Rectal smooth muscle tissue (tissue), 1 donor: ENCODE data around the gene CABYR.

Experiments
- H3K27ac ChIP-seq: one replicate; pipeline ENCODE4 v1.7.0; 2013; ENCODE audit warnings: low read depth, low read length, inconsistent platforms
- H3K27me3 ChIP-seq: one replicate; pipeline ENCODE4 v1.7.0; 2013; ENCODE audit warnings: low read length; ENCODE audit not compliant: control insufficient read depth, insufficient read depth
- H3K36me3 ChIP-seq: one replicate; pipeline ENCODE4 v1.7.0; 2013; ENCODE audit warnings: low read length; ENCODE audit not compliant: control insufficient read depth, insufficient read depth
- H3K4me1 ChIP-seq: one replicate; pipeline ENCODE4 v1.7.0; 2013; ENCODE audit warnings: low read length; ENCODE audit not compliant: control insufficient read depth, insufficient read depth
- H3K4me3 ChIP-seq: one replicate; pipeline ENCODE4 v1.7.0; 2013; ENCODE audit warnings: low read length
- H3K9ac ChIP-seq: one replicate; pipeline ENCODE4 v1.7.0; 2013; ENCODE audit warnings: low read length

CABYR gene

GRCh38 chr18:24185805-24186204 is 46.9 kb downstream of the CABYR start:
- Histone ChIP-seq H3K4me3 (no peak overlapping the region), H3K9ac (no peak overlapping the region), H3K27ac (no peak overlapping the region), H3K36me3 (no peaks in the 10 kb centered on the region), H3K4me1 (no peaks in the 10 kb centered on the region), H3K27me3 (no peaks in the 10 kb centered on the region)

- no peak overlapping the region for H3K27ac ChIP-seq
- H3K4me1 ChIP-seq: no peaks in the 10 kb centered on the region
- no peak overlapping the region for H3K9ac ChIP-seq
- H3K36me3 ChIP-seq: no peaks in the 10 kb centered on the region
- H3K27me3 ChIP-seq: no peaks in the 10 kb centered on the region
- H3K4me3 ChIP-seq: no peak overlapping the region
These were observed 48.2 kb downstream of the CABYR start for GRCh38 chr18:24187049-24187448.

GRCh38 chr18:24187689-24188088 is 48.8 kb downstream of the CABYR start:
- Histone ChIP-seq H3K27ac (no peak overlapping the region), H3K9ac (no peak overlapping the region), H3K4me3 (no peak overlapping the region), H3K4me1 (no peaks in the 10 kb centered on the region), H3K36me3 (no peaks in the 10 kb centered on the region), H3K27me3 (no peaks in the 10 kb centered on the region)

- H3K36me3 ChIP-seq: no peaks in the 10 kb centered on the region
- H3K4me3 ChIP-seq: no peak overlapping the region
- no peak overlapping the region for H3K9ac ChIP-seq
- H3K4me1 ChIP-seq: no peaks in the 10 kb centered on the region
- H3K27ac ChIP-seq: no peak overlapping the region
- H3K27me3 ChIP-seq: no peaks in the 10 kb centered on the region
These were observed 49.3 kb downstream of the CABYR start for GRCh38 chr18:24188120-24188519.

- Histone ChIP-seq H3K4me3 (no peak overlapping the region), H3K9ac (no peak overlapping the region), H3K27ac (no peak overlapping the region)
These were observed 50.2 kb downstream of the CABYR start for GRCh38 chr18:24189007-24189528.

GRCh38 chr18:24189664-24190346 is 50.9 kb downstream of the CABYR start:
- Histone ChIP-seq H3K36me3 (no peaks in the 10 kb centered on the region), H3K27me3 (no peaks in the 10 kb centered on the region), H3K4me3 (no peak overlapping the region), H3K27ac (no peak overlapping the region), H3K9ac (no peak overlapping the region), H3K4me1 (no peaks in the 10 kb centered on the region)

More at GRCh38 chr18:24189007-24189528, 50.2 kb downstream of the CABYR start:
- Histone ChIP-seq H3K27me3 (no peaks in the 10 kb centered on the region), H3K36me3 (no peaks in the 10 kb centered on the region), H3K4me1 (no peaks in the 10 kb centered on the region)

GRCh38 chr18:24190590-24190989 is 51.7 kb downstream of the CABYR start:
- Histone ChIP-seq H3K36me3 (no peaks in the 10 kb centered on the region), H3K4me1 (no peaks in the 10 kb centered on the region), H3K4me3 (no peak overlapping the region), H3K27ac (no peak overlapping the region), H3K27me3 (no peaks in the 10 kb centered on the region), H3K9ac (no peak overlapping the region)

GRCh38 chr18:24195296-24196053 is 56.6 kb downstream of the CABYR start:
- no peak overlapping the region for H3K27ac ChIP-seq
- H3K4me3 ChIP-seq: no peak overlapping the region
- no peaks in the 10 kb centered on the region for H3K36me3 ChIP-seq
- H3K4me1 ChIP-seq: peaks cover 4% of the 10 kb centered on the region
- H3K9ac ChIP-seq: no peak overlapping the region
- no peaks in the 10 kb centered on the region for H3K27me3 ChIP-seq

- no peaks in the 10 kb centered on the region for H3K36me3 ChIP-seq
- H3K27ac ChIP-seq: no peak overlapping the region
- no peak overlapping the region for H3K9ac ChIP-seq
- H3K27me3 ChIP-seq: no peaks in the 10 kb centered on the region
- peaks cover 9% of the 10 kb centered on the region for H3K4me1 ChIP-seq
- H3K4me3 ChIP-seq: no peak overlapping the region
These were observed 57.9 kb downstream of the CABYR start for GRCh38 chr18:24196764-24197163.

GRCh38 chr18:24197412-24197811 is 58.5 kb downstream of the CABYR start:
- no peak overlapping the region for H3K27ac ChIP-seq

GRCh38 chr18:24198461-24198860 is 59.6 kb downstream of the CABYR start:
- Histone ChIP-seq H3K36me3 (no peaks in the 10 kb centered on the region), H3K4me1 (peaks cover 9% of the 10 kb centered on the region), H3K4me3 (no peak overlapping the region), H3K9ac (no peak overlapping the region), H3K27ac (no peak overlapping the region), H3K27me3 (no peaks in the 10 kb centered on the region)

More at GRCh38 chr18:24197412-24197811, 58.5 kb downstream of the CABYR start:
- Histone ChIP-seq H3K9ac (no peak overlapping the region), H3K36me3 (no peaks in the 10 kb centered on the region), H3K4me3 (no peak overlapping the region), H3K4me1 (peaks cover 9% of the 10 kb centered on the region), H3K27me3 (no peaks in the 10 kb centered on the region)

- Histone ChIP-seq H3K27me3 (no peaks in the 10 kb centered on the region), H3K9ac (no peak overlapping the region), H3K36me3 (no peaks in the 10 kb centered on the region), H3K27ac (peak overlapping the region; percentile 14), H3K4me1 (peaks cover 9% of the 10 kb centered on the region), H3K4me3 (no peak overlapping the region)
These were observed 60.6 kb downstream of the CABYR start for GRCh38 chr18:24199372-24199962.
